A673 (cell line): ENCODE data around the gene TLE3. TPM values are rescaled to one million over a fixed set of nuclear protein-coding genes. Genes with fewer than 3 reads are reported as not detected.
A peak's percentile ranks its signal among the peaks of the same experiment; 100 is the strongest.

Source experiments
- BruUV-seq: library from RNA; stranded (reverse); fragments of 400-500 nt; replicated peaks from 2 replicates; lab custom pipeline; 2021; lab: Mats Ljungman, UMichigan
- CTCF ChIA-PET: fragments of 300-600 bp; sonication (Branson Sonifier 250); formaldehyde crosslinking; loops from one replicate; lab custom pipeline; 2022; ENCODE audit warnings: antibody characterized with exemption; lab: Charles Lee
- POLR2A ChIA-PET: fragments of 300-600 bp; sonication (Branson Sonifier 250); formaldehyde crosslinking; loops from one replicate; lab custom pipeline; 2022; ENCODE audit warnings: antibody characterized with exemption; ENCODE audit not compliant: low non-redundant PET; lab: Charles Lee
- DNase-seq: peaks from one replicate; pipeline ENCODE4 v3.0.0-alpha.2; 2015; ENCODE audit warnings: low spot score
- H3K27ac ChIP-seq: fragments of 200-600 bp; sonication (generic); 2 replicates; pipeline ENCODE4 v1.5.1; 2016; ENCODE audit warnings: mixed run types, low read depth, mild to moderate bottlenecking, mixed read lengths, antibody characterized with exemption, low read length; ENCODE audit not compliant: poor library complexity, severe bottlenecking
- H3K27me3 ChIP-seq: fragments of 200-600 bp; sonication (generic); replicated peaks from 2 replicates; pipeline ENCODE4 v1.6.1; 2017; ENCODE audit warnings: mixed run types, low read depth, mild to moderate bottlenecking, mixed read lengths, antibody characterized with exemption, low read length; ENCODE audit not compliant: insufficient read depth, poor library complexity
- H3K36me3 ChIP-seq: fragments of 200-600 bp; sonication (generic); 2 replicates; pipeline ENCODE4 v1.6.1; 2016; ENCODE audit warnings: mixed run types, mild to moderate bottlenecking, mixed read lengths, antibody characterized with exemption, low read length; ENCODE audit not compliant: insufficient read depth, poor library complexity, severe bottlenecking
- H3K4me1 ChIP-seq: fragments of 200-600 bp; sonication (generic); 2 replicates; pipeline ENCODE4 v1.6.1; 2017; ENCODE audit warnings: mixed run types, mild to moderate bottlenecking, mixed read lengths, antibody characterized with exemption, low read length; ENCODE audit not compliant: insufficient read depth, poor library complexity, severe bottlenecking
- H3K4me3 ChIP-seq: fragments of 200-600 bp; sonication (generic); 2 replicates; pipeline ENCODE4 v1.5.1; 2016; ENCODE audit warnings: low read depth, mixed run types, mild to moderate bottlenecking, mixed read lengths, low read length; ENCODE audit not compliant: poor library complexity, severe bottlenecking
- H3K9me3 ChIP-seq: fragments of 200-600 bp; sonication (generic); 2 replicates; pipeline ENCODE4 v1.6.1; 2016; ENCODE audit warnings: mixed run types, low read depth, mild to moderate bottlenecking, mixed read lengths, antibody characterized with exemption, low read length; ENCODE audit not compliant: poor library complexity, severe bottlenecking
- CTCF ChIP-seq: fragments of 300-800, 200-600 bp; sonication (generic); conservative IDR thresholded peaks from 2 replicates; pipeline ENCODE4 v1.5.1; 2017; ENCODE audit warnings: low read depth, mild to moderate bottlenecking, antibody characterized with exemption, low read length, moderate library complexity, mixed read lengths
- EZH2 ChIP-seq: fragments of 200-600 bp; sonication (generic); IDR thresholded peaks from 2 replicates; pipeline ENCODE4 v1.6.1; 2017; ENCODE audit warnings: borderline replicate concordance, low read depth, mild to moderate bottlenecking, mixed read lengths, antibody characterized with exemption, low read length; ENCODE audit not compliant: poor library complexity, severe bottlenecking
- intact Hi-C: fragments of 100-400 bp; cut with micrococcal nuclease; formaldehyde crosslinking; loops from one replicate; pipeline ENCODE4 v1.10.0; 2022; ENCODE audit not compliant: unreplicated experiment
- total RNA-seq: library from RNA; stranded (reverse); gene quantifications from 2 replicates; pipeline ENCODE4 v1.2.3, GENCODE V29; 2021

TLE3 gene
- total RNA-seq, 1 experiment from 2014 or later, result 90.4 TPM

DNA sequence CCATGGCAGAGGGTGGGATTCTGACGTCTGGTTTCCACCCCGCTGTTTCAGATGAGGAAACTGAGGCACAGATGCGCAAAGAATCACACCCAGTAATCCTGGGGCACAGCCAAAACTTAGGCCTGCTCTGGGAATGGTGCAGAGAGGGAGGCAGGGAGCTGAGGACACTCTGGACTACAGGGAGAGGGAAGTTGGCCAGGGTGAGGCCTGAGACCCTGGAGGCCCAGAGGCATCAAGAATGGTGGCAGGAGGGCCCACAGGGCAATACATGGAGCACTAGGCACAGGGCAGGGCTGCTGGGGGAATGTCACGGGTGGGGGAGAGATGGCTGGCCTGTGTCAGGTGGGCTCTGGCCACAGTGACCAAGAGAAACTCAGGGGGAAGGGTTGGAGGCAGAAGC is 63.6 kb downstream of the TLE3 start:
- Histone ChIP-seq H3K36me3 (no peaks in the 10 kb centered on the region), H3K9me3 (no peaks in the 10 kb centered on the region), H3K27ac (peak overlapping the region; percentile 48), H3K4me3 (no peak overlapping the region), H3K4me1 (peaks cover 17% of the 10 kb centered on the region), H3K27me3 (no peaks in the 10 kb centered on the region)
- BruUV-seq, result no TSS peak
- no peak for TF ChIP-seq CTCF
- TF ChIP-seq EZH2, result no peak
- CTCF ChIA-PET, result no interaction called here
- POLR2A ChIA-PET, result interaction anchor here (0.6 kb wide), 1 partner anchor 63 kb away, joined by 5 read pairs; no protein-coding TSS in a partner anchor
- DNase-seq, result no peak
- intact Hi-C loops, result no loop called here

DNA sequence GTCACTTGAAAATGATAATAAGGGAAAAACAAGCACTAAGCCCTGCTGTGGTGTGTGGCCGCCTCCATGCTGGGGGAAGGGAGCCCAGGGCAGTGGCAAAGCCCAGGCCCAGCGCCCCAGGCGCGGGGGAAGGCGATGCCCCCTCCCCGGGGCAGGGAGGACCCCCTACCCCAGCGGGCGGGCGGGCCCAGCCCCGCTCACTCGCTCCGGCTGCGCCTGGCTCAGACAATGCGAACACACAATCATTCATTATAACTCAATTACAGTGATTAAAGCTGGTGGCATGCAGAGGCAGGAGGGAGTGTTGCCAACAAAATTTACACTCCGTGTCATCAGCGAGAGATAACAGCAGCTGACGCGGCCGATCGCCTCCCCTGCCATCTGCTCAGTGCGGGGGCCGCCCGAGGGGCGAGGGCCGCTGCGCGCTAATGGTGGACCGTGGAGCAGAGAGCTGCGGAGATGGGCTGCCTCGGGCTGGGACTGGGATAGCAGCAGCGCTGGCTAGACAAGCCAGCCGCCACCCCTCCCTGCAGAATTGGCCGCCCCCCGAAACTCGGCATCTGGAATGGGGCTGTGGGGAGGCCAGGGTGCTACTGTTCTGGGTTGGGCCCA is 64.1 kb downstream of the TLE3 start:
- DNase-seq, result peak; percentile 82
- TF ChIP-seq EZH2, result no peak
- TF ChIP-seq CTCF, result no peak
- CTCF ChIA-PET, result no interaction called here
- intact Hi-C loops, result no loop called here
- Histone ChIP-seq H3K27ac (peak overlapping the region; percentile 48), H3K4me3 (peak overlapping the region; percentile 32), H3K27me3 (no peaks in the 10 kb centered on the region), H3K36me3 (no peaks in the 10 kb centered on the region), H3K4me1 (peaks cover 17% of the 10 kb centered on the region), H3K9me3 (no peaks in the 10 kb centered on the region)
- no TSS peak for BruUV-seq
- POLR2A ChIA-PET, result interaction anchor here (0.6 kb wide), 1 partner anchor 64 kb away, joined by 5 read pairs; no protein-coding TSS in a partner anchor

DNA sequence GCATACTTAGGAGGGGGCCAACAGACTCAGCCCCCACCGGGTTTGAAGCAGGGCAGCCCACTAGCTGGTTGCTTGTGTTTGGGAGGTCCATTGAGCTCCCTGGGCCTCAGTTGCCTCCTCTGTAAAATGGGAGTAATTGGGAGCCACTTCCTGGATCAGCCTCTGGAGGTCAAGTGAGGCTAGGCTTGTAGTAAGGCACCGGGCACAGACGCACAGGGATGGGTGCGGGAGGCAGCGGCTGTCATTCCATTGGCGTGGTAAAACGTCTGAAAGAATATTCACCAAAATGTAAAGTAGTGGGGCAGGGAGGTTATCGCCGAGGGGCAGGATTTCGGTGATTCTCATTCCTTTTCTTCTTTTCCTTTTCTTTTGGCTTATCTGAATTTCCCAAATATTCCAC is 64.6 kb downstream of the TLE3 start:
- no peak for DNase-seq
- TF ChIP-seq CTCF, result no peak
- no peak for TF ChIP-seq EZH2
- Histone ChIP-seq H3K9me3 (no peaks in the 10 kb centered on the region), H3K4me1 (peaks cover 17% of the 10 kb centered on the region), H3K27ac (peak overlapping the region; percentile 48), H3K4me3 (peak overlapping the region; percentile 32), H3K36me3 (no peaks in the 10 kb centered on the region), H3K27me3 (no peaks in the 10 kb centered on the region)
- intact Hi-C loops, result no loop called here
- BruUV-seq, result no TSS peak
- POLR2A ChIA-PET, result no interaction called here
- CTCF ChIA-PET, result no interaction called here
